ENCODE data around the gene MAP1B. TPM values are rescaled to one million over a fixed set of nuclear protein-coding genes. Genes with fewer than 3 reads are reported as not detected.
A peak's percentile ranks its signal among the peaks of the same experiment; 100 is the strongest.

The MAP1B gene
- total and polyA plus RNA-seq, 4 donors: 0.58 to 5.0 (median 2.1) TPM

GRCh38 chr5:72106817-72107130 is 501 bp upstream of the MAP1B start:
- Histone ChIP-seq H3K27me3 (ENCODE audit: control insufficient read depth in 4 of 4, insufficient read depth in 4 of 4, low read length in 3 of 4) (peaks cover 0 to 19% (median 4%) of the 10 kb centered on the region in 4 donors), H3K4me3 (ENCODE audit: low read depth in 1 of 3, low read length in 3 of 3) (peak overlapping the region in 1 of 3 donors; percentile 59), H3K4me1 (ENCODE audit: control insufficient read depth in 4 of 4, insufficient read depth in 4 of 4, low read length in 3 of 4) (peaks cover 5 to 24% (median 16%) of the 10 kb centered on the region in 4 donors), H3K9me3 (ENCODE audit: control insufficient read depth in 4 of 4, low read length in 3 of 4) (peaks cover 0 to 11% (median 4%) of the 10 kb centered on the region in 4 donors), H3K36me3 (ENCODE audit: control insufficient read depth in 4 of 4, insufficient read depth in 3 of 4, low read depth in 1 of 4, low read length in 3 of 4) (no peaks in the 10 kb centered on the region), H3K27ac (ENCODE audit: low read depth in 1 of 2, low read length in 2 of 2) (no peak overlapping the region), H3K9ac (ENCODE audit: low read depth in 1 of 2, low read length in 2 of 2) (no peak overlapping the region)
- no peak for DNase-seq (ENCODE audit: low spot score)
- 17% methylated on average over 11 of the region's 11 CpGs for WGBS
- TF ChIP-seq JUND (IDR thresholded peaks at IDR 0.05) (no peak), RXRA (IDR thresholded peaks at IDR 0.05) (no peak), REST (IDR thresholded peaks at IDR 0.05) (no peak), FOXA2 (IDR thresholded peaks at IDR 0.05) (no peak), RAD21 (IDR thresholded peaks at IDR 0.05) (no peak), MAX (IDR thresholded peaks at IDR 0.05) (no peak), GABPA (IDR thresholded peaks at IDR 0.05 in 1 of 2, conservative IDR thresholded peaks at IDR 0.05 in 1 of 2) (no peak), YY1 (IDR thresholded peaks at IDR 0.05) (no peak)

GRCh38 chr5:72107901-72108201 is 576 bp downstream of the MAP1B start:
- Histone ChIP-seq H3K4me3 (ENCODE audit: low read depth in 1 of 3, low read length in 3 of 3) (peak overlapping the region in 2 of 3 donors; percentile 22 to 59), H3K9ac (ENCODE audit: low read depth in 1 of 2, low read length in 2 of 2) (no peak overlapping the region), H3K27me3 (ENCODE audit: control insufficient read depth in 4 of 4, insufficient read depth in 4 of 4, low read length in 3 of 4) (peaks cover 0 to 19% (median 4%) of the 10 kb centered on the region in 4 donors), H3K9me3 (ENCODE audit: control insufficient read depth in 4 of 4, low read length in 3 of 4) (peaks cover 0 to 11% (median 4%) of the 10 kb centered on the region in 4 donors), H3K36me3 (ENCODE audit: control insufficient read depth in 4 of 4, insufficient read depth in 3 of 4, low read depth in 1 of 4, low read length in 3 of 4) (no peaks in the 10 kb centered on the region), H3K27ac (ENCODE audit: low read depth in 1 of 2, low read length in 2 of 2) (no peak overlapping the region), H3K4me1 (ENCODE audit: control insufficient read depth in 4 of 4, insufficient read depth in 4 of 4, low read length in 3 of 4) (peaks cover 5 to 24% (median 16%) of the 10 kb centered on the region in 4 donors)
- DNase-seq (ENCODE audit: low spot score): no peak
- 2% methylated on average over 11 of the region's 11 CpGs for WGBS
- TF ChIP-seq YY1 (IDR thresholded peaks at IDR 0.05): no peak
- TF ChIP-seq CTCF (IDR thresholded peaks at IDR 0.05; ENCODE audit: low read depth, low read length, missing input control): no peak
- no peak for TF ChIP-seq FOXA1 (IDR thresholded peaks at IDR 0.05)
- no peak for TF ChIP-seq GABPA (IDR thresholded peaks at IDR 0.05 in 1 of 2, conservative IDR thresholded peaks at IDR 0.05 in 1 of 2)
- TF ChIP-seq MAX (IDR thresholded peaks at IDR 0.05): no peak
- TF ChIP-seq ZBTB33 (IDR thresholded peaks at IDR 0.05): no peak
- no peak for TF ChIP-seq EGR1 (IDR thresholded peaks at IDR 0.05; ENCODE audit: low read depth in 2 of 2)
- no peak for TF ChIP-seq HNF4A (conservative IDR thresholded peaks at IDR 0.05)
- no peak for TF ChIP-seq HNF4G (IDR thresholded peaks at IDR 0.05)
- no peak for TF ChIP-seq TAF1 (conservative IDR thresholded peaks at IDR 0.05)
- no peak for TF ChIP-seq ATF3 (IDR thresholded peaks at IDR 0.05)
- TF ChIP-seq REST (IDR thresholded peaks at IDR 0.05): no peak
- TF ChIP-seq RXRA (IDR thresholded peaks at IDR 0.05): no peak
- TF ChIP-seq FOXA2 (IDR thresholded peaks at IDR 0.05): no peak
- no peak for TF ChIP-seq SP1 (IDR thresholded peaks at IDR 0.05)
- no peak for TF ChIP-seq NR2F2 (IDR thresholded peaks at IDR 0.05)
- TF ChIP-seq JUND (IDR thresholded peaks at IDR 0.05): no peak
- TF ChIP-seq RAD21 (IDR thresholded peaks at IDR 0.05): no peak
